ENCODE data around the gene SMARCC2. TPM values are rescaled to one million over a fixed set of nuclear protein-coding genes. Genes with fewer than 3 reads are reported as not detected.

SMARCC2 gene
- total RNA-seq (2021; ENCODE audit: unreplicated experiment) (129 TPM), Bru-seq, nascent RNA (percentile 96 among the genes with signal in this experiment), BruChase-seq, experiment 1, labeled RNA remaining after a 2-hour chase (percentile 99 among the genes with signal in this experiment), BruChase-seq, experiment 2, labeled RNA remaining after a 6-hour chase (percentile 99 among the genes with signal in this experiment)
- 105 TPM for polyA plus RNA-seq (2012; ENCODE audit: insufficient read length)
- long read RNA-seq, full-length matches to known transcripts, result 126 of 327 reads
- long read RNA-seq, partial matches to known transcripts, result 76 of 327 reads
- long read RNA-seq, other reads (novel, unspliced or antisense), result 125 of 327 reads

GRCh38 chr12:56189099-56189917 lies at the start of gene SMARCC2:
Gene SMARCC2 (minus strand): TSS chr12:56189483. CDS start chr12:56189461, 22 bp downstream.
- peak within 1 kb of the TSS; percentile 77 to 98 for H3K4me3 ChIP-seq (ENCODE audit: low read depth in 2 of 2, low read length in 2 of 2)
- DNase-seq (ENCODE audit: low read depth, low spot score), result peak; percentile 64
- POLR2A ChIA-PET, result interaction anchor here (0.5 to 0.7 kb wide), 5 partner anchors 33 to 436 kb away, joined by 3 to 8 read pairs (median 3); partner anchors contain the start of genes ESYT1, RNF41 and ZC3H10
- intact Hi-C loops (cut with micrococcal nuclease; ENCODE audit: unreplicated experiment), result loop anchor here (1.0 kb wide), 1 partner anchor 70 kb away; no protein-coding TSS in a partner anchor
- no TSS peak for BruUV-seq (replicated peaks)
- CTCF ChIA-PET, result interaction anchor here (0.5 to 2.0 kb wide), 17 partner anchors 9 to 448 kb away, joined by 3 to 41 read pairs (median 5); partner anchors contain the start of genes RBMS2, RNF41 and ZC3H10
- peaks cover 12% of the 10 kb centered on the region for H3K4me1 ChIP-seq (ENCODE audit: control insufficient read depth, insufficient read depth, low read length)
- ATAC-seq, result peak; percentile 91
- TF ChIP-seq CTCF (IDR thresholded peaks at IDR 0.05) (peak; percentile 99), REST (IDR thresholded peaks at IDR 0.05; ENCODE audit: insufficient read depth in 1 of 2, low read depth in 2 of 2, low read length in 1 of 2) (0 out of 4 replicates have a peak, but pooled peaks of 1 of the 2 experiments have one; percentile 22), TCF7L2 (IDR thresholded peaks at IDR 0.05; ENCODE audit: low read depth, low read length) (no peak), SIN3A (IDR thresholded peaks at IDR 0.05; ENCODE audit: borderline replicate concordance, insufficient read depth, low read depth, low read length) (peak; percentile 89; the same call in 1 of the 2 replicates), POLR2AphosphoS5 (IDR thresholded peaks at IDR 0.05; ENCODE audit: low read depth, low read length) (peak; percentile 57)
- in situ Hi-C loops (cut with HindIII; ENCODE audit: low pct_unique_long_range_greater_than_20kb, low sequenced_read_pairs), result no loop called here
- no peaks in the 10 kb centered on the region for H3K9me3 ChIP-seq (ENCODE audit: control insufficient read depth, insufficient read depth, low read depth, low read length)
- peaks cover 17% of the 10 kb centered on the region for H3K36me3 ChIP-seq (ENCODE audit: control insufficient read depth, insufficient read depth, low read length)
- H3K27me3 ChIP-seq (ENCODE audit: control insufficient read depth, insufficient read depth, low read length), result no peaks in the 10 kb centered on the region
- peak within 1 kb of the TSS; percentile 95 for H3K27ac ChIP-seq (ENCODE audit: low read length)

- H3K27me3 ChIP-seq (ENCODE audit: control insufficient read depth, insufficient read depth, low read length), result no peaks in the 10 kb centered on the region
- TF ChIP-seq TCF7L2 (IDR thresholded peaks at IDR 0.05; ENCODE audit: low read depth, low read length) (no peak), CTCF (IDR thresholded peaks at IDR 0.05) (no peak), REST (IDR thresholded peaks at IDR 0.05; ENCODE audit: insufficient read depth in 1 of 2, low read depth in 2 of 2, low read length in 1 of 2) (no peak), POLR2AphosphoS5 (IDR thresholded peaks at IDR 0.05; ENCODE audit: low read depth, low read length) (no peak), SIN3A (IDR thresholded peaks at IDR 0.05; ENCODE audit: borderline replicate concordance, insufficient read depth, low read depth, low read length) (no peak)
- peaks cover 4% of the 10 kb centered on the region; the same call in 1 of the 2 replicates for H3K36me3 ChIP-seq (ENCODE audit: control insufficient read depth, insufficient read depth, low read length)
- in situ Hi-C loops (cut with HindIII; ENCODE audit: low pct_unique_long_range_greater_than_20kb, low sequenced_read_pairs) (no loop called here), intact Hi-C loops (cut with micrococcal nuclease; ENCODE audit: unreplicated experiment) (no loop called here)
- H3K27ac ChIP-seq (ENCODE audit: low read length), result no peak overlapping the region
- ATAC-seq (no peak), DNase-seq (ENCODE audit: low read depth, low spot score) (no peak)
- CTCF ChIA-PET, result no interaction called here
- H3K4me1 ChIP-seq (ENCODE audit: control insufficient read depth, insufficient read depth, low read length), result no peaks in the 10 kb centered on the region
- no peak overlapping the region for H3K4me3 ChIP-seq (ENCODE audit: low read depth in 2 of 2, low read length in 2 of 2)
- POLR2A ChIA-PET, result no interaction called here
- no TSS peak for BruUV-seq (replicated peaks)
- no peaks in the 10 kb centered on the region for H3K9me3 ChIP-seq (ENCODE audit: control insufficient read depth, insufficient read depth, low read depth, low read length)
Measured at GRCh38 chr12:56237552-56237951, 48.3 kb upstream of the SMARCC2 start.

Measured in Panc1 (cell line).